GM12878 (cell line): Measurements from ENCODE around the gene GNA14. TPM values are rescaled to one million over a fixed set of nuclear protein-coding genes. Genes with fewer than 3 reads are reported as not detected.
"Not testable (repeated sequence)": the region's sequence is repeated elsewhere in the genome, so short reads cannot be mapped to it uniquely, and the experiment has no call there.

ENCODE experiments used
- ATAC-seq: fragments of 200-7000 bp; cut with Tn5 transposase; 3 replicates; pipeline ENCODE4 v1.9.1; 2020; ENCODE audit warnings: mild to moderate bottlenecking, moderate library complexity
- BruUV-seq: library from RNA; stranded (reverse); fragments of 400-500 nt; replicated peaks from 2 replicates; lab custom pipeline; 2021; lab: Mats Ljungman, UMichigan
- CTCF ChIA-PET: fragments of 300-600 bp; sonication (Branson Sonifier 250); formaldehyde crosslinking; extraction: SDS; loops from one replicate; lab custom pipeline; 2021; ENCODE audit warnings: inconsistent platforms; lab: Yijun Ruan, JAX
- POLR2A ChIA-PET: fragments of 350-600 bp; formaldehyde crosslinking; extraction: SDS; loops from one replicate; lab custom pipeline; 2021; ENCODE audit warnings: inconsistent platforms; lab: Charles Lee
- RAD21 ChIA-PET: fragments of 300-600 bp; sonication (Branson Sonifier 250); formaldehyde crosslinking; loops from one replicate; lab custom pipeline; 2023; ENCODE audit warnings: antibody characterized with exemption; ENCODE audit not compliant: unreplicated experiment; lab: Charles Lee
- SMC1A ChIA-PET: fragments of 300-600 bp; sonication (Branson Sonifier 250); formaldehyde crosslinking; loops from one replicate; lab custom pipeline; 2023; ENCODE audit not compliant: unreplicated experiment, uncharacterized antibody; lab: Charles Lee
- DNase-seq: peaks from one replicate; pipeline ENCODE4 v3.0.0-alpha.2; 2011; ENCODE audit warnings: low read depth, low spot score
- FAIRE-seq: peaks from 3 replicates; lab custom pipeline; 2011; peaks lifted over from hg19 to GRCh38; lab: Jason Lieb, UNC
- H2AFZ ChIP-seq: 2 replicates; pipeline ENCODE4 v1.6.0; 2011; ENCODE audit warnings: low read depth, low read length, control low read depth; ENCODE audit not compliant: control insufficient read depth
- H3K27ac ChIP-seq: 2 replicates; pipeline ENCODE4 v1.5.1; 2011; ENCODE audit warnings: control low read depth; ENCODE audit not compliant: control insufficient read depth, insufficient read depth
- H3K27me3 ChIP-seq, 2 experiments: replicated peaks in 1 of 2; 2 replicates each; pipeline versions ENCODE4 v1.6.0 to v1.6.1; 2011; ENCODE audit warnings: low read length in 1 of 2; ENCODE audit not compliant: control insufficient read depth in 2 of 2, insufficient read depth in 2 of 2
- H3K36me3 ChIP-seq, 2 experiments: 2 replicates each; pipeline ENCODE4 v1.5.1; 2011; ENCODE audit warnings: low read length in 1 of 2; ENCODE audit not compliant: control insufficient read depth in 2 of 2, insufficient read depth in 2 of 2
- H3K4me1 ChIP-seq: 2 replicates; pipeline ENCODE4 v1.6.1; 2011; ENCODE audit warnings: mild to moderate bottlenecking, low read length, moderate library complexity, mixed read lengths; ENCODE audit not compliant: control insufficient read depth, insufficient read depth
- H3K4me2 ChIP-seq: 2 replicates; pipeline ENCODE4 v1.6.0; 2011; ENCODE audit warnings: control low read depth; ENCODE audit not compliant: control insufficient read depth, insufficient read depth
- H3K4me3 ChIP-seq: fragments of 200-600 bp; sonication (generic); 2 replicates; pipeline ENCODE4 v1.5.1; 2016
- H3K79me2 ChIP-seq: 2 replicates; pipeline ENCODE4 v1.6.0; 2011; ENCODE audit warnings: low read length; ENCODE audit not compliant: control insufficient read depth, insufficient read depth
- H3K9ac ChIP-seq: 2 replicates; pipeline ENCODE4 v1.8.0; 2011; ENCODE audit warnings: low read length, control low read depth, mixed read lengths; ENCODE audit not compliant: control insufficient read depth, insufficient read depth
- H3K9me3 ChIP-seq: replicated peaks from 3 replicates; pipeline ENCODE4 v1.5.1; 2011; ENCODE audit warnings: mild to moderate bottlenecking, low read length; ENCODE audit not compliant: control insufficient read depth, insufficient read depth
- H4K20me1 ChIP-seq: 2 replicates; pipeline ENCODE4 v1.6.0; 2011; ENCODE audit not compliant: control insufficient read depth, insufficient read depth
- FOXM1 ChIP-seq: IDR thresholded peaks from 2 replicates; pipeline ENCODE4 v1.6.1; 2012; ENCODE audit warnings: low read depth, mild to moderate bottlenecking, inconsistent platforms, low read length, moderate library complexity
- HCFC1 ChIP-seq: fragments of 150-350 bp; IDR thresholded peaks from 2 replicates; pipeline ENCODE4 v1.6.1; 2014; ENCODE audit warnings: low read length
- SUZ12 ChIP-seq: fragments of 200-600 bp; sonication (generic); IDR thresholded peaks from one replicate; pipeline ENCODE4 v1.6.1; 2018; ENCODE audit warnings: antibody characterized with exemption, mild to moderate bottlenecking; ENCODE audit not compliant: unreplicated experiment
- ZSCAN29 ChIP-seq: fragments of 450-650 bp; IDR thresholded peaks from 2 replicates; pipeline ENCODE4 v1.6.1; 2017; ENCODE audit warnings: mild to moderate bottlenecking, moderate library complexity
- WGBS: methylation state at CpG from one replicate; pipeline ENCODE4 v1.1.6; 2016; ENCODE audit warnings: low lambda C conversion rate; ENCODE audit not compliant: insufficient replicate concordance, insufficient coverage; ENCODE audit errors: missing lambda C conversion rate; 5-methylcytosine and 5-hydroxymethylcytosine counted together
- in situ Hi-C: fragments of 300-500 bp; cut with MboI; formaldehyde crosslinking; loops from 9 replicates; pipeline ENCODE4 v1.14.3; 2018; ENCODE audit warnings: mixed read lengths
- intact Hi-C: fragments of 100-400 bp; cut with micrococcal nuclease; formaldehyde crosslinking; loops from one replicate; pipeline ENCODE4 v1.14.2; 2022; ENCODE audit not compliant: unreplicated experiment
- polyA plus RNA-seq, 11 experiments: library from polyadenylated mRNA; depleted of rRNA in 4 of 11; unstranded in 6 of 11; stranded (reverse) in 5 of 11; fragments of >200 nt; fragmentation: Nextera tagmentation in 4 of 11; fragmentation: Illumina TruSeq in 1 of 11; extraction: Ambion mirVana in 4 of 11; extraction: Trizol in 1 of 11; gene quantifications; 1 replicate in 1 of 11; 2 replicates in 10 of 11; pipeline versions ENCODE4 v1.2.1 to v1.2.3, GENCODE V29; 2011 to 2016; ENCODE audit warnings: inconsistent platforms in 2 of 11, missing spikeins in 2 of 11, low read depth in 1 of 11
- total RNA-seq, 4 experiments: library from RNA; depleted of rRNA in 3 of 4; stranded (reverse); fragments of >200 nt in 3 of 4; fragmentation: Illumina TruSeq in 1 of 4; extraction: Trizol in 1 of 4; gene quantifications; 2 replicates each; pipeline versions ENCODE4 v1.2.1 to v1.2.3, GENCODE V29; 2013 to 2021

The GNA14 gene
- total and polyA plus RNA-seq, 10 of the 15 experiments (the other 5 are each of a cell fraction or from before 2014, with no cell fraction given) = 0.17 TPM; not detected in 9

DNA sequence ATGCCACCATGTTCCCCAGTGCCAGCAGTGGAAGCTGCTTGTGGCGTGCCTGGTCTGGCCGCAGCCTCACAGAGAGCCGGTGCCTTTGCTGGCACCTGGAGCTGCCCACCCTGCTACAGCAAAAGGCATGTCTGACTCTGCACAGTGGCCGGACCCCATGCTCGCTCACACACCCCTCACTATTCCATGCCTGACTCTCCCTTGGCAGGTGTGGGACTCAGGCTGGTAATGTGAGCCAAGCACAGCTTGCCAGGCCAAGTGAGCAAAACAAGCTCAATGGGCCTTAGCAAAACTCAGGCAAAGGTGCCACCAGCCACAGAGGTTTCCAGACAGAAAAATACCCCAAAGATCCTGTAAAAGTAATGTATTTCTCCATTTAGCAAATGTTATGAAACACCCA, 15.5 kb downstream of the GNA14 start:
- no TSS peak for BruUV-seq
- H3K4me2 ChIP-seq = no peak overlapping the region
- H3K9ac ChIP-seq = no peak overlapping the region
- no peaks in the 10 kb centered on the region for H3K4me1 ChIP-seq
- no peak overlapping the region for H2AFZ ChIP-seq
- in situ Hi-C loops (no loop called here), intact Hi-C loops (no loop called here)
- ChIA-PET RAD21 (no interaction called here), POLR2A (no interaction called here), SMC1A (no interaction called here), CTCF (no interaction called here)
- H3K9me3 ChIP-seq = no peaks in the 10 kb centered on the region
- no peak for TF ChIP-seq FOXM1
- TF ChIP-seq ZSCAN29 = no peak
- no peak for TF ChIP-seq SUZ12
- no peak for TF ChIP-seq HCFC1
- FAIRE-seq (no peak), ATAC-seq (no peak), DNase-seq (no peak)
- H3K4me3 ChIP-seq = no peak overlapping the region
- H3K27me3 ChIP-seq = no peaks in the 10 kb centered on the region
- no peak overlapping the region for H3K27ac ChIP-seq
- no peaks in the 10 kb centered on the region for H3K36me3 ChIP-seq
- H3K79me2 ChIP-seq = no peaks in the 10 kb centered on the region
- no peaks in the 10 kb centered on the region for H4K20me1 ChIP-seq
- 23% methylated on average over 5 of the region's 5 CpGs for WGBS

DNA sequence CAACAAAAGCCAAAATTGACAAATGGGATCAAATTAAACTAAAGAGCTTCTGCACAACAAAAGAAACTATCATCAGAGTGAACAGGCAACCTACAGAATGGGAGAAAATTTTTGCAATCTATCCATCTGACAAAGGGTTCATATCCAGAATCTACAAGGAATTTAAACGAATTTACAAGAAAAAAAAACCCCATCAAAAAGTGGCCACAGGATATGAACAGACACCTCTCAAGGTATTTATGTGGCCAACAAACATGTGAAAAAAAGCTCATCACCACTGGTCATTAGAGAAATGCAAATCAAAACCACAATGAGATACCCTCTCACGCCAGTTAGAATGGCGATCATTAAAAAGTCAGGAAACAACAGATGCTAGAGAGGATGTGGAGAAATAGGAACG, 19.3 kb downstream of the GNA14 start:
- H3K9me3 ChIP-seq, in situ Hi-C loops, H3K79me2 ChIP-seq, H2AFZ ChIP-seq, ATAC-seq, POLR2A ChIA-PET, H3K4me1 ChIP-seq, RAD21 ChIA-PET, FAIRE-seq, H3K27me3 ChIP-seq, H3K4me2 ChIP-seq, intact Hi-C loops, H3K36me3 ChIP-seq, DNase-seq, BruUV-seq, H3K27ac ChIP-seq, H3K4me3 ChIP-seq, H3K9ac ChIP-seq, SMC1A ChIA-PET, H4K20me1 ChIP-seq: not testable (repeated sequence)
- CTCF ChIA-PET = interaction anchor here (0.6 kb wide), 1 partner anchor 28 kb away, joined by 3 read pairs; no protein-coding TSS in a partner anchor
- WGBS = 25% methylated on average over 4 of the region's 4 CpGs
